Activated CD4-positive, alpha-beta memory T cell treated with anti-CD3 and anti-CD28 coated beads for 36 hours (primary cell): ENCODE data around the gene BBX. TPM values are rescaled to one million over a fixed set of nuclear protein-coding genes. Genes with fewer than 3 reads are reported as not detected.

Experiments used
- CTCF ChIA-PET: fragments of 350-600 bp; sonication (Branson Sonifier 250); formaldehyde crosslinking; loops from one replicate; lab custom pipeline; 2021; ENCODE audit warnings: antibody characterized with exemption, inconsistent platforms; lab: Charles Lee
- POLR2A ChIA-PET: fragments of 350-600 bp; sonication (Branson Sonifier 250); formaldehyde crosslinking; loops from one replicate; lab custom pipeline; 2021; ENCODE audit warnings: antibody characterized with exemption; lab: Charles Lee
- DNase-seq: peaks from one replicate; pipeline ENCODE4 v3.0.0-alpha.2; 2020
- H3K27ac Mint-ChIP-seq: one replicate; pipeline ENCODE4 v1.8.0; 2021; ENCODE audit warnings: mixed read lengths
- H3K27me3 Mint-ChIP-seq: one replicate; pipeline ENCODE4 v1.8.0; 2021; ENCODE audit warnings: mixed read lengths
- H3K36me3 Mint-ChIP-seq: one replicate; pipeline ENCODE4 v1.8.0; 2021; ENCODE audit warnings: mixed read lengths
- H3K4me1 Mint-ChIP-seq: one replicate; pipeline ENCODE4 v1.8.0; 2021; ENCODE audit warnings: low read depth, mixed read lengths
- H3K4me3 Mint-ChIP-seq: one replicate; pipeline ENCODE4 v1.8.0; 2021; ENCODE audit warnings: mild to moderate bottlenecking, mixed read lengths
- H3K9me3 Mint-ChIP-seq: one replicate; pipeline ENCODE4 v1.8.0; 2021; ENCODE audit warnings: mixed read lengths
- intact Hi-C: fragments of 100-400 bp; cut with micrococcal nuclease; formaldehyde crosslinking; loops from one replicate; pipeline ENCODE4 v1.15.1; 2023
- total RNA-seq, 2 experiments: library from RNA; stranded (reverse); gene quantifications; one replicate each; pipeline ENCODE4 v1.2.3, GENCODE V29; 2021

BBX gene
- total RNA-seq, 2 experiments from 2014 or later: 39.9 to 40.9 TPM

DNA sequence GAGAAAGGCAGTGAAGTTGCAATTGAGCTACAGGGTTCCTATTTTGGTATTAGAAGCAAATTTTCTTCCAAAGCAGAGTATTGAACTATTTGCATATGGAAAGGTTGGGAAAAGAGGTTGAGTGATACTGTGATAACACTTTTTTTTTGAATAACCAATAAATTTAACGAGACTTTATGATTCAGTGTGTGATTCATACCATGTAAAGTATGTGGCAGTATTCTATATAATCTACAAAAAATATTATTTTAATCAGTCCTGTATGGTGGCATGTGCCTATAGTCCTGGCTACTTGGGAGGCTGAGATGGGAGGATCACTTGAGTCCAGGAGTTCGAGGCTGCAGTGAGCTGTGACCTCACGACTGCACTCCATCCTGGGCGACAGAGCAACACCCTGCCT is 206.9 kb downstream of the BBX start:
- CTCF ChIA-PET: interaction anchor here (0.6 to 1.6 kb wide), 6 partner anchors 12 to 389 kb away, joined by 3 to 7 read pairs (median 4); no protein-coding TSS in a partner anchor
- POLR2A ChIA-PET: no interaction called here
- Mint-ChIP-seq H3K4me3 (no peak overlapping the region), H3K27ac (no peak overlapping the region), H3K36me3 (peaks cover 11% of the 10 kb centered on the region), H3K27me3 (no peaks in the 10 kb centered on the region), H3K9me3 (no peaks in the 10 kb centered on the region), H3K4me1 (peaks cover 16% of the 10 kb centered on the region)
- no peak for DNase-seq
- intact Hi-C loops: loop anchor here (1.0 kb wide), 1 partner anchor 7 kb away; no protein-coding TSS in a partner anchor

DNA sequence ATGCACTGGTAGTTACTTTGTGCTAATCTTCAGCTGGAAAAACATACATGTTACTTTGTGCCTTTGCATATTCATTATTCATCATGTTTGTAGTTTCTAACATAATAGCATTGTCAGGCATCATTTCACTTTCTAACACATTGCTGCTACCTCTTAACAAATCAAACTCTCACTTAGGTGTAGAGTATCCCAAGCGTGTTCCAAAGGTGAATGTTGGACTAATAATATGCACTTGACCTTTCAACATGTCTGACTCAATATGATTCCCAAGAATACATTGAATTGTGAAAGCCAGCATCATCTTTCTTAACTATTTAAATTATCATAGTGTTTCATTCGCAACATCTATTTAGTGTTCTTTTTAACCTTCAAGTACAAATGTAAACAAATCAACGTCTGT is 211.6 kb downstream of the BBX start:
- Mint-ChIP-seq H3K9me3 (no peaks in the 10 kb centered on the region), H3K4me1 (peaks cover 11% of the 10 kb centered on the region)
- CTCF ChIA-PET: no interaction called here

DNA sequence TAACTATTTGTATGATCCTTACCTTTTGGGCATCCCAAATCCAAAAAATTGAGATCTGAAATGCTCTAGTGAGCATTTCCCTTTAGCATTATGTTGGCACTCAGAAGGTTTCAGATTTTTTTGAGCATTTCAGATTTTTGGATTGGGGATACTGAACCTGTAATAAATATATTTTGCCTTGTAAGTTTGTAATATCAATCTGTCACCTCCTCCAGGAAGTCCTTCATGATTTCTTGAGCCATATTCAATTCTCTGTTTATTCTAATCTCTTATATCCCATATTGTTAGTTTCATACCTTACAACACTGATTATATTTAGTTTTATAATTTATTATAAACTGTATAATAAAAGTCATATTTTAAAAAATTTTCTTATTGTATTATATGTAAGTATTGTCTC is 215.2 kb downstream of the BBX start:
- intact Hi-C loops: no loop called here
- no peaks in the 10 kb centered on the region for H3K27me3 Mint-ChIP-seq
- H3K36me3 Mint-ChIP-seq: peaks cover 2% of the 10 kb centered on the region
- H3K4me3 Mint-ChIP-seq: no peak overlapping the region
- POLR2A ChIA-PET: no interaction called here
- H3K9me3 Mint-ChIP-seq: no peaks in the 10 kb centered on the region
- CTCF ChIA-PET: no interaction called here
- H3K27ac Mint-ChIP-seq: no peak overlapping the region
- no peaks in the 10 kb centered on the region for H3K4me1 Mint-ChIP-seq
- no peak for DNase-seq

More for the DNA sequence above, 211.6 kb downstream of the BBX start:
- DNase-seq: no peak
- H3K27me3 Mint-ChIP-seq: no peaks in the 10 kb centered on the region
- no peak overlapping the region for H3K27ac Mint-ChIP-seq
- intact Hi-C loops: no loop called here
- H3K36me3 Mint-ChIP-seq: peaks cover 8% of the 10 kb centered on the region
- H3K4me3 Mint-ChIP-seq: no peak overlapping the region
- POLR2A ChIA-PET: no interaction called here

DNA sequence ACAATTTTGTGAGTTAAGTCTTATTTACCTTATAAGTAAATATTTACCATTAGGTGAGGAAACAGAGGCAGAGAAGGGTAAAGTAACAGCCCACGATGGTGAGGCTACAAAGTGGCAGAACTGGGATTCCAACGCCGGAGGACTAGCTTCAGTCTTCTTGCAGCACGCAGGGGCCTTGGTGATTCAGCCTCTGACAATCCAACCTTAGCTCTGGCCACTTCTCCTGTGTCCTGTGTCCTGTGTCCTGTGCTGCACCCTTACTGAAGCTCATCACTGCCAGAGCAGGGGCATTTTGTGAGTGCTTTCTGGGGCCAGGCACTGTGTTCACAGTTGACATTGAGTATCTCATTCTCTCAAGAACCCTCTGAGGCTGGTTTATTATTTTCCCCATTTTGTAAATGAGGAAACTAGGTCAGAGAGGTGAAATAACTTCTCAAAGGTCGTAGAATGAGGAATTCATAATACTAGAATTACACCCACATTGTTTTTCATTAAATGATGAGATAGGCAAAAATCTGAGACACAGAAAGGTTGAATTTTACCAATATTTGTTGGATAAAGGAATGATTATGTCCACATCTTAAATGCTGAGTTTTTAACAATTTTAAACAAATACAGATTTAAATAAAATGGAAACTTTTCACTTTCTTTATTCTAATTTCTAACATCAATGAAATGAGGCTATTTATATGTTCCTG is 215.9 kb downstream of the BBX start:
- ChIA-PET POLR2A (interaction anchor here (0.6 kb wide), 1 partner anchor 1820 kb away, joined by 3 read pairs; no protein-coding TSS in a partner anchor), CTCF (interaction anchor here (0.6 to 7.0 kb wide), 5 partner anchors 61 to 503 kb away, joined by 3 to 82 read pairs (median 5); no protein-coding TSS in a partner anchor)
- Mint-ChIP-seq H3K4me3 (no peak overlapping the region), H3K27ac (no peak overlapping the region), H3K36me3 (peaks cover 2% of the 10 kb centered on the region), H3K27me3 (no peaks in the 10 kb centered on the region), H3K4me1 (no peaks in the 10 kb centered on the region), H3K9me3 (no peaks in the 10 kb centered on the region)
- no peak for DNase-seq
- intact Hi-C loops: no loop called here

DNA sequence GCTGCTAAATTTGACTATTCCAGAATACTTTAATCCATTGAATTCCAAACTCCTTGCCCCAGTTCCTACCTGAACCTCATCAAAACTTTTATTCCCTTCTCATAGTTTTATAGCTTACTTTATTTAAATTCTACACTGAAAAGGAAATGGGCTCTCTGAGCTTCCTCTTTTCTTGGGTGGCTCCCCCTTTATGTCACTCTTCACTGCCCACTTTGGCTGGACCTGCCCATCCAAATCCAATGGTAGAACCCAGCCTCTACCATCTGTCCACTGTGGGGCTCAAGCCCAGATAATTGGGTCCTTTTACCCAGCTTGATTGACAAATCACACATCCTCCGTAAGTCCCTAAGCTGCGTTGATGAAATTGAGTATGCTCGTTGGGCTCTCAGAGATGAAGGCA is 216.5 kb downstream of the BBX start:
- CTCF ChIA-PET: interaction anchor here (0.6 to 7.0 kb wide), 5 partner anchors 61 to 503 kb away, joined by 3 to 82 read pairs (median 5); no protein-coding TSS in a partner anchor
- H3K9me3 Mint-ChIP-seq: no peaks in the 10 kb centered on the region
- POLR2A ChIA-PET: interaction anchor here (0.6 kb wide), 1 partner anchor 1820 kb away, joined by 3 read pairs; no protein-coding TSS in a partner anchor
- no peaks in the 10 kb centered on the region for H3K4me1 Mint-ChIP-seq
- no peak for DNase-seq
- intact Hi-C loops: no loop called here
- H3K4me3 Mint-ChIP-seq: no peak overlapping the region
- no peak overlapping the region for H3K27ac Mint-ChIP-seq
- no peaks in the 10 kb centered on the region for H3K36me3 Mint-ChIP-seq
- H3K27me3 Mint-ChIP-seq: no peaks in the 10 kb centered on the region

DNA sequence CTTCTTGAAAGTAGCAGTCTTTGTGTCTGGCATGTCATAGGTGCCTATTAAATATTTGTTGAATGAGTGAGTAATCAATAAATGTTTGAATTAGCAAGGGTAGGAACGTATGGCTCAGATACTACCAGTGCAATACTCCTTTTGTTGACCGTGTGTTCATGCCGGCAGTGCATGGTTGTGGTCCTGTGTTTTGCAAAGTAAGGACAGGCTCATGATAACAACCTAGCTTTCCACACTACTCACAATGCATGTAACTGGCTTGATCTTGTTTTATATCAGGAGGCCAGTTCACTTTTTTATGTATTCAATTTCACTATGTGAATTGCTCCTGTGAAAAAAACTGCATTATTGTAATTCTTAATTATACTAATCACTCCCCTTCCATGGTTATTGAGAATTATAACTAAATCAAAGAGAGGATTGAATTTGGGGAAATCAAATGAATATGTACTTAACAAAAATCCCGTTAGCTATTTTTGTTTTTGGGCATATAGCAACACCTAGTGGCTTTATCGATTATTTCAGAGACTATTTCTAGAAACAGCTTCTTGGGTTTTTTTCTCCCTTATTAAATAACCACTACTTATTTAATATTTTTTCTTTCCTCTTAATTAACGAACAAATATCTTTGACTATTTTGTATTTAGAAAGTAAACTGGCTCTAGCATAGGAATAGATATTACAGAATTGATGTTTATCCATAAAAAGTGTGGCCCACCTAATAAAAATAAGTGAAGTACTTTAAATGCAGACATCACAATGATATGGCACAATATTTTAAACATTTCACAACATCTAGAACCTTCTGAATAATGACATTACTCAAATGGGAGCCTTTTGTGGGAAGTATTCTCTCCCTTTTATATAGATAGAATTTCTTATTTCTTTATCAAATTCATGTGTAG is 218.5 kb downstream of the BBX start:
- intact Hi-C loops: loop anchor here (1.0 to 5.0 kb wide), 3 partner anchors 51 to 169 kb away; no protein-coding TSS in a partner anchor
- H3K4me3 Mint-ChIP-seq: no peak overlapping the region
- no peaks in the 10 kb centered on the region for H3K27me3 Mint-ChIP-seq
- POLR2A ChIA-PET: no interaction called here
- DNase-seq: no peak
- CTCF ChIA-PET: interaction anchor here (0.9 to 7.0 kb wide), 12 partner anchors 9 to 505 kb away, joined by 3 to 82 read pairs (median 5); no protein-coding TSS in a partner anchor
- H3K27ac Mint-ChIP-seq: no peak overlapping the region
- H3K36me3 Mint-ChIP-seq: peaks cover 2% of the 10 kb centered on the region
- H3K9me3 Mint-ChIP-seq: no peaks in the 10 kb centered on the region
- no peaks in the 10 kb centered on the region for H3K4me1 Mint-ChIP-seq

DNA sequence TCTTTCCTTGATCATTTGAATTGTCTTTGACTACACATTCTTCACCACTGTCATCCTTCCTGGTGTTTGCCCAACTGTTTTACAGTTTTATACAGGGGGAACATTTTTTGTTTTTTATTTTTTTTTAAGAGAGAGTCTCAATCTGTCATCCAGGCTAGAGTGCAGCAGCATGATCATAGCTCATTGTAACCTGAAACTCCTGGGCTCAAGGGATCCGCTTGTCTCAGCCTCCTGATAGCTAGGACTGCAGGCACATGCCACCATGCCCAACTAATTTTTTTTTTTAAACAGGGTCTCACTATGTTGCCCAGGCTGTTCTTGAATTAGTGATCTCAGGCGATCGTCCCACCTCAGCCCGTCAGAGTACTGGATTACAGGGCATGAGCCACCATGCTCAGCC is 222.6 kb downstream of the BBX start:
- H3K9me3 Mint-ChIP-seq: no peaks in the 10 kb centered on the region
- intact Hi-C loops: no loop called here
- H3K36me3 Mint-ChIP-seq: peaks cover 4% of the 10 kb centered on the region
- H3K4me3 Mint-ChIP-seq: no peak overlapping the region
- H3K27me3 Mint-ChIP-seq: no peaks in the 10 kb centered on the region
- H3K4me1 Mint-ChIP-seq: no peaks in the 10 kb centered on the region
- H3K27ac Mint-ChIP-seq: no peak overlapping the region
- ChIA-PET CTCF (interaction anchor here (0.6 to 7.0 kb wide), 4 partner anchors 10 to 67 kb away, joined by 3 to 82 read pairs (median 4); no protein-coding TSS in a partner anchor), POLR2A (interaction anchor here (0.6 kb wide), 1 partner anchor 94 kb away, joined by 3 read pairs; no protein-coding TSS in a partner anchor)
- DNase-seq: no peak

DNA sequence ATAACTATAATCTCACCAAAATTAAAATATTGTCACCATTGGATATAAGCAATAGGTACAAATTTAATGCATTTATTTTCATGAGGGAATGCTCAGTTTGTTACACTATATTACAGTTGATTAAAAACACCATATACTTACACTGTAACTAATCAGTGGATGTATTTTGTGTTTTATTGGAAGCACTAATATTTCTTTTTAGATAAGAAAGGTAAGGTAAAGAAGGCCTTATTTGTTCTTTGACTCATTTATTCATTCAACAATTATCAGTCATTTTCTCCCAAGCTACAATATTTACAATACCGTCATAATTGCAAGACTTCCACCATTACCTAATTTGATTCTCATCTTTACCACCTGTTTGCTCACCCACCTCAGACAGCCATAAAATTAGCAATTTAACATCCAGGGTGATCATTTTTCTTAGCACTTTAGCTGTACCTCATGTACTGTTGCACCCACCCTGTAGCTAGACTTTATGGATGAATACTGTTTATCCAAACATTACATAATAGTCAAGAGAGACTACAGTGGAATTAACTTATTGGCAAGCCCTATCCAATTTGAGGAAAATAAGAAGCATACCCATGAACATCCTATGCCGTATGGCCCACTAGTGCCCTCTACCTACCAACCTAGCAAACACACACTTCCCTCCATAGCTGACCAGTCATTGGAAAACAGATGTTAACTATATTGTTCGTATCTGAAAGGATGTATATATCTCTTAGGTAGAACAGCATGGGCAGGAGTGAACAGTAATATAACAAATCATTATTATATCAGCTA is 229.6 kb downstream of the BBX start:
- ChIA-PET CTCF (interaction anchor here (0.6 to 2.3 kb wide), 11 partner anchors 10 to 680 kb away, joined by 3 to 15 read pairs (median 3); no protein-coding TSS in a partner anchor), POLR2A (no interaction called here)
- intact Hi-C loops: loop anchor here (1.0 to 2.0 kb wide), 2 partner anchors 62 to 76 kb away; no protein-coding TSS in a partner anchor
- no peaks in the 10 kb centered on the region for H3K9me3 Mint-ChIP-seq
- no peak for DNase-seq
- no peaks in the 10 kb centered on the region for H3K27me3 Mint-ChIP-seq
- peaks cover 12% of the 10 kb centered on the region for H3K36me3 Mint-ChIP-seq
- H3K4me3 Mint-ChIP-seq: no peak overlapping the region
- no peak overlapping the region for H3K27ac Mint-ChIP-seq
- H3K4me1 Mint-ChIP-seq: no peaks in the 10 kb centered on the region

DNA sequence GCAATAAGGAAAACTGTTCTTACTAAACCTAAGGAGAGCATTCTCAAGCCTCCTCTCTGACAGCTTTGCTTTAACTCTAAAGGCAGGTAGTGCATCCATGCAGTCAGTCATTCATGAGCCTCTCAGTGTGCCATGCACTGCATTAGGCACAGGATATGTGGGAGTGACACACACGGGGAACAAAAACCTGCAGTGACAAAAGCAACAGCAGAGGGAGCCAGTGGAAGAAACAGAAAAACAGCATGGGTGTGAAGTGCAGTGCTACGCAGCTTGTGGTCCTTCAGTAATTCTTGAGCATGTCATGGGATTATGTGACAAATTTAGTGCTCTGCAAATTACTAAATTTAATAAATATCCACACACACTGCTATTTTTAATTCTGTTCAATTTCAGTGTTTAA is 230.7 kb downstream of the BBX start:
- intact Hi-C loops: loop anchor here (1.0 to 2.0 kb wide), 2 partner anchors 63 to 518 kb away; no protein-coding TSS in a partner anchor
- Mint-ChIP-seq H3K9me3 (no peaks in the 10 kb centered on the region), H3K4me1 (no peaks in the 10 kb centered on the region), H3K27ac (no peak overlapping the region), H3K4me3 (no peak overlapping the region), H3K36me3 (peaks cover 18% of the 10 kb centered on the region), H3K27me3 (no peaks in the 10 kb centered on the region)
- POLR2A ChIA-PET: no interaction called here
- CTCF ChIA-PET: interaction anchor here (1.1 to 2.3 kb wide), 5 partner anchors 11 to 178 kb away, joined by 3 to 15 read pairs (median 4); no protein-coding TSS in a partner anchor
- DNase-seq: peak; percentile 37

DNA sequence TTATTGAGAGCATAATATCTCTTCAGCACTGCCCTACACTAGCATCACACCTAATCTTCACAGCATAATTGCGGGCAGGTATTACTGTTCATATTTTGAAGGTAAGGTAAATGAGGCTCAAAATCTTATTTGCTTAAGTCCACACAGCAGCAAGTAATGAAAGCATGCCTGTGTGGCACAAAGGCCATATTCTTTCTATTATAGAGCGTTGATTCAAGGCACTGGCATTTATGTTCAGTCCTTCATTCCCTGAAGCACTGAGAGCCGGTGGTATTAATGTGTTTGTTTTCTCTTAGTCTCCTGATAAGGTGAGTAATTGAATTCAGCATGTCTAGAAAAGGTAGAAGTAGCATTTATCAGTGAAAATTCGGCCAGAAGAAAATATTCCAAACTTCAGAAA is 231.2 kb downstream of the BBX start:
- POLR2A ChIA-PET: no interaction called here
- CTCF ChIA-PET: interaction anchor here (2.3 kb wide), 1 partner anchor 78 kb away, joined by 15 read pairs; no protein-coding TSS in a partner anchor
- peaks cover 18% of the 10 kb centered on the region for H3K36me3 Mint-ChIP-seq

DNA sequence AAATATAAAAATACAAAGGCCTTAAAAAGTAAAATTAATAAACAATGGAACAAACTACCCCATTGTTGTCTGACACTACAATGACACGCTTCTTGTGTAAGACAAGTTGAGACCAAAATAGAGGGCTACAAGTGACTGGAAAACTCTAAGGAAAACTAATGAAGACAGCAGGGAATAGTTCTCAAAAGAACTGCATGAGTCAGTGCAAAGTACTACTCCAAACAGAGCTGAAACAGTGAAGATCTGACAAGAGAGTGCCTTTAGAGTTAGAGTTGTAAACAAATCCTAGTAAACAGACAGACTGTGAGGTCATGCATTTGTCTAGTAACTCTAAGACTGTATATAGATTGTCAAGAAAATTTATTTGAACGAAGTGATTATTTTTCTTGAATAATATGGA is 233.9 kb downstream of the BBX start:
- Mint-ChIP-seq H3K4me3 (no peak overlapping the region), H3K27ac (no peak overlapping the region), H3K9me3 (no peaks in the 10 kb centered on the region), H3K27me3 (no peaks in the 10 kb centered on the region), H3K4me1 (no peaks in the 10 kb centered on the region), H3K36me3 (peaks cover 32% of the 10 kb centered on the region)
- intact Hi-C loops: no loop called here
- DNase-seq: no peak
- ChIA-PET POLR2A (no interaction called here), CTCF (interaction anchor here (1.0 kb wide), 1 partner anchor 520 kb away, joined by 3 read pairs; no protein-coding TSS in a partner anchor)

More for the DNA sequence above, 231.2 kb downstream of the BBX start:
- H3K27me3 Mint-ChIP-seq: no peaks in the 10 kb centered on the region
- H3K4me3 Mint-ChIP-seq: no peak overlapping the region
- no peak for DNase-seq
- H3K27ac Mint-ChIP-seq: no peak overlapping the region
- no peaks in the 10 kb centered on the region for H3K4me1 Mint-ChIP-seq
- intact Hi-C loops: loop anchor here (1.0 to 2.0 kb wide), 2 partner anchors 63 to 519 kb away; no protein-coding TSS in a partner anchor
- H3K9me3 Mint-ChIP-seq: no peaks in the 10 kb centered on the region
